Activated T-cell treated with anti-CD3 and anti-CD28 coated beads, Interleukin-2, amount 50 U/mL, for 24 hours (primary cell): Measurements from ENCODE around the gene FALEC.

ENCODE experiments used
- DNase-seq: peaks from one replicate; pipeline ENCODE4 v3.0.0-alpha.2; 2020
- H3K27ac Mint-ChIP-seq: 2 replicates; pipeline ENCODE4 v1.8.0; 2020; ENCODE audit warnings: mild to moderate bottlenecking, mixed read lengths
- H3K27me3 Mint-ChIP-seq: 2 replicates; pipeline ENCODE4 v1.8.0; 2020; ENCODE audit warnings: mixed read lengths
- H3K36me3 Mint-ChIP-seq: 2 replicates; pipeline ENCODE4 v1.8.0; 2020; ENCODE audit warnings: low read depth, mixed read lengths
- H3K4me1 Mint-ChIP-seq: 2 replicates; pipeline ENCODE4 v1.8.0; 2020; ENCODE audit warnings: low read depth, mixed read lengths
- H3K4me3 Mint-ChIP-seq: 2 replicates; pipeline ENCODE4 v1.8.0; 2020; ENCODE audit warnings: mild to moderate bottlenecking, moderate library complexity, mixed read lengths
- H3K9me3 Mint-ChIP-seq: 2 replicates; pipeline ENCODE4 v1.8.0; 2020; ENCODE audit warnings: mixed read lengths

The FALEC gene

DNA sequence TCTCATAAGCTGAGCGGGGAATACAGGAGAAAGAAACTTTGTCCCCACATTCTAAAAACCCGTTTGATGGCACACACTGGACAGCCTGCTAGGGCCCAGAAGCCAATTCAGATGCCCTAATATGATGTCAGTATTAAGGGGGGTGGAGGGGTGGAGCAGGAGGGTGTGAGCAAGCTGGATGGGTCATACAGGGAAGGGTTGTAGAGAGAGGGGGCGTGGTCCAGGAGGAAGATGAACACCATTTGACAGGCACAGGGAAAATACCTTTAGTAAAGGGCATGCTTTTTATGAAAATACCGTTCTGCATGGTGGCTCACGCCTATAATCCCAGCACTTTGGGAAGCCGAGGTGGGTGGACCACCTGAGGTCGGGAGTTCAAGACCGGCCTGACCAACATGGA is 22.4 kb upstream of the FALEC start:
- Mint-ChIP-seq H3K4me1 (peaks cover 9% of the 10 kb centered on the region), H3K27me3 (no peaks in the 10 kb centered on the region), H3K4me3 (no peak overlapping the region), H3K9me3 (no peaks in the 10 kb centered on the region), H3K36me3 (peaks cover 79% of the 10 kb centered on the region), H3K27ac (no peak overlapping the region)
- DNase-seq = no peak

DNA sequence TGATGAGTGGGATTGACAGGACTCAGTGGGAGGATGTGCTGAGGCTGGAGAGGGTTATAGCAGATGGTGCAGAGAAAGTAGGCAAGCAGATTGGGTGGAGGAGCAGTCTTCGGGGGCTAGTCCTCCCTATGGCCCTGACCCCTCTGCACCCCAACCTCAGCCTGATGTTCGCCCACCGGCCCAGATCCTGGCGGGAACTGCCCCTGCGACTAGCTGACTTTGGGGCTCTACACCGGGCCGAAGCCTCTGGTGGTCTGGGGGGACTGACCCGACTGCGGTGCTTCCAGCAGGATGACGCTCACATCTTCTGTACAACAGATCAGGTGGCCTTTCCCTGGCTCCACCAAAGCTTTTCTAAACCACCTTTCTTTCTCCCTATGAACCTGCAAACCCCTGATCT is 17.2 kb upstream of the FALEC start:
- no peak for DNase-seq
- H3K27ac Mint-ChIP-seq = no peak overlapping the region
- H3K27me3 Mint-ChIP-seq = no peaks in the 10 kb centered on the region
- H3K9me3 Mint-ChIP-seq = no peaks in the 10 kb centered on the region
- peaks cover 70% of the 10 kb centered on the region for H3K36me3 Mint-ChIP-seq
- no peak overlapping the region for H3K4me3 Mint-ChIP-seq
- H3K4me1 Mint-ChIP-seq = no peaks in the 10 kb centered on the region

DNA sequence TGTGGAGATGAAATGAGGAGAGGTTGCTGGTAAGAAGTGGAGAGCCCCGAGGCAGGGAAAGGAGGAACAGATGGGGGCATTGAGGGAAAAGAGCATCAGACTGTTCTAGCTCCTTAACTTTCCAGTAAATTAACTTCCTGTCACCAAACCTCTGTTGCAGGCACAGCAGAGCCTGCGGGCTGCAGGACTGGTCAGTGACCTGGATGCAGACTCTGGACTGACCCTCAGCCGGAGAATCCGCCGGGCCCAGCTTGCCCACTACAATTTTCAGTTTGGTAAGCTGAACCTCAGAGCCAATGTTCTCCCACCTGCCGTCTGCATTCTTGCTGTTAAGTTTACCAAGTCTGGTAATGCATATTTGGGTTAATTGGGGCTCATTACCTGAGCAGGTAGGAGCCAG is 10.1 kb upstream of the FALEC start:
- no peak overlapping the region for H3K27ac Mint-ChIP-seq
- no peaks in the 10 kb centered on the region for H3K27me3 Mint-ChIP-seq
- peaks cover 62% of the 10 kb centered on the region for H3K36me3 Mint-ChIP-seq
- no peaks in the 10 kb centered on the region for H3K9me3 Mint-ChIP-seq
- no peak for DNase-seq
- H3K4me1 Mint-ChIP-seq = peaks cover 5% of the 10 kb centered on the region
- H3K4me3 Mint-ChIP-seq = no peak overlapping the region

DNA sequence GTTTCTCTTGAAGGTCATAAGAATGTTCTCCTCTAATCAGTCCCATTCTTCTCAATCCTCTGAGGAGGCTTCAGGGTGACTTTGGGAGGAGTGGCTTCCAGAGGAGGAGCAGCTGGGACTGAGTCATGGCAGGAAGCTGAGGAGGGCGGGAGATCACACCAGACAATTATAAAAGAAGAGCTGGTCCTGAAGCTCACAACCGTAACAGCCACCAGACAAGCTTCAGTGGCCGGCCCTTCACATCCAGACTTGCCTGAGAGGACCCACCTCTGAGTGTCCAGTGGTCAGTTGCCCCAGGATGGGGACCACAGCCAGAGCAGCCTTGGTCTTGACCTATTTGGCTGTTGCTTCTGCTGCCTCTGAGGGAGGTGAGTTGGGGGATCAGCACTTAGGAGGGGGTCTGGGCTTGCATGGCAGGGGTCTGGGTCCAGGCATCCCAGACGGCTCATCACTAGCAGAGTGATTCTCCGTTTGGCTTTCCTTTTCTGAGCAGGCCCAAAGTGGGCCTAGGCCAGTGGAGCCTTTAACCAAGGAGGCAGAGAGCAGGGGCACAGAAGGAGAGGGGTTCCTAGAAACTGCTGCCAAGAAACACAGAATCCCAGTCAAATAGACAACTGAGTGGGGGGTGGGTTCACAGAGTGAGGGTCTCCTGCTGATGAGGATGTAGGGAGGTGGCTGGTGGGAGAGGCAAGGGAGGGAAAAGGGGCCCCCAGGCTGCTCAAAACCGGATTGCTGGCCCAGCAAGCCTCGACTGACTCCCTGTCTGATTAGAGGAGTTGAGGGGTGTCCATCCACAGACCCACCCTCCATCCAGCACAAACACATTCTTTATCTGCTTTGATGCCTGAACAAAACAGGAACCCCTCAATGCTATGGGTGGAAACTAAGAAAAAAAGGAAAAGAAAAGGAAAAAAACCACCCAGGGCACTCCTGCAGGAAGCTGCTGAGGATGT is 7.4 kb upstream of the FALEC start, which contains the start of gene ECM1:
ECM1 (plus strand) TSS at position 198 of the 953 bp plus-strand sequence; CDS start at position 299, 101 bp downstream.
- no peaks in the 10 kb centered on the region for H3K27me3 Mint-ChIP-seq
- H3K36me3 Mint-ChIP-seq = peaks cover 51% of the 10 kb centered on the region
- peak within 1 kb of the TSS; percentile 35 for H3K27ac Mint-ChIP-seq
- H3K4me1 Mint-ChIP-seq = peaks cover 5% of the 10 kb centered on the region
- no peaks in the 10 kb centered on the region for H3K9me3 Mint-ChIP-seq
- H3K4me3 Mint-ChIP-seq = no peak within 1 kb of the TSS
- no peak for DNase-seq

DNA sequence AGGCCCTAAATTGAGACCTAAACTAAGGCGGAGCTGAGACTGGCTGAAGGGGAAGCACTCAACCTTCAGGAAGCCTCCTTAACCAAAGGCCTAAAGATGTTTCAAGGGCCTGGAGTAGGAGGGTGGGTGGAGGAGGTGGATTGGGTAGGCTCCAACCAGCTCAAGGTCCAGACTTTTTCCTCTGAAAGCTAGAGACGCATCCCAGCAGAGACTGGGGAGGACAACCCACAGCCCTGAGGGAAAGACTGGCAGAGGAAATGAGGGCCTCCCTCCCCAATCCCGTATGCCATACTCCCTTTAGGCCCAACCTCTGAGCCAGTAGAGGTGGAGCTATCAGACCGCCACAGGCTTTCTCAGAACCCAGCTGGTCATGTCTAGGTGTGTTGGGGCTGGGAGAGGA is 6.6 kb upstream of the FALEC start:
- H3K27me3 Mint-ChIP-seq = no peaks in the 10 kb centered on the region
- DNase-seq = no peak
- peaks cover 47% of the 10 kb centered on the region for H3K36me3 Mint-ChIP-seq
- H3K9me3 Mint-ChIP-seq = no peaks in the 10 kb centered on the region
- H3K27ac Mint-ChIP-seq = no peak overlapping the region
- H3K4me1 Mint-ChIP-seq = peaks cover 7% of the 10 kb centered on the region
- no peak overlapping the region for H3K4me3 Mint-ChIP-seq

DNA sequence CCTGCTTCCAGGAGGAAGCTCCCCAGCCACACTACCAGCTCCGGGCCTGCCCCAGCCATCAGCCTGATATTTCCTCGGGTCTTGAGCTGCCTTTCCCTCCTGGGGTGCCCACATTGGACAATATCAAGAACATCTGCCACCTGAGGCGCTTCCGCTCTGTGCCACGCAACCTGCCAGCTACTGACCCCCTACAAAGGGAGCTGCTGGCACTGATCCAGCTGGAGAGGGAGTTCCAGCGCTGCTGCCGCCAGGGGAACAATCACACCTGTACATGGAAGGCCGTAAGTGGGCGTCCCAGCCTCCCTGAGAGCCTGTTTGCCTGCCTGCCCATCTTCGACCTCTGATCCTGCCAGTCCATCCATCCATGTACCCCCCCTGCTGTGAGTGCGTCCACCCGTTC is 4.0 kb upstream of the FALEC start:
- no peak overlapping the region for H3K4me3 Mint-ChIP-seq
- no peak for DNase-seq
- peaks cover 23% of the 10 kb centered on the region for H3K36me3 Mint-ChIP-seq
- peaks cover 17% of the 10 kb centered on the region for H3K4me1 Mint-ChIP-seq
- H3K27ac Mint-ChIP-seq = no peak overlapping the region
- no peaks in the 10 kb centered on the region for H3K9me3 Mint-ChIP-seq
- H3K27me3 Mint-ChIP-seq = no peaks in the 10 kb centered on the region

DNA sequence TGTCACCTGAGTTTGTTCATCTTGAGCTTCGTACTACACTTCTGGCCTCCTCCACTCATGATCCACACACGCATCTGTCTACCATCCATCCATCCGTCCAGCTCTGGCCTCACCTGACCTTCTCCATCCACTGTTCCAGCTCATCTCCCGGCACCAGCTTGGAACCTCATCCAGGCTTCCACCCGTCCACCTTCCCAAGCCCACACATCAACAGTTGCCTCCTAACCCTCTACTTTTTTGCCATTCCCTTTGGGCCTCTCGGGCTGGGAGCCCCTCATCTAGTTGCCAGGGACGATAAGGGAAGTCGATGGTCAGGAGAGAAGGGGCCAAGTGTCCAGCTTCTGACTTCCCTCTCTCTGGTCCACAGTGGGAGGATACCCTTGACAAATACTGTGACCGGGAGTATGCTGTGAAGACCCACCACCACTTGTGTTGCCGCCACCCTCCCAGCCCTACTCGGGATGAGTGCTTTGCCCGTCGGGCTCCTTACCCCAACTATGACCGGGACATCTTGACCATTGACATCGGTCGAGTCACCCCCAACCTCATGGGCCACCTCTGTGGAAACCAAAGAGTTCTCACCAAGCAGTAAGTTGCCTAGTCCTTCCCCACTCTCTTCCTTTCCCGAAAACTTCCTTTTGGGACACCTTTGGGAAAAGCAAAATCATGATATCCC is 3.4 kb upstream of the FALEC start:
- no peak overlapping the region for H3K27ac Mint-ChIP-seq
- peaks cover 17% of the 10 kb centered on the region for H3K36me3 Mint-ChIP-seq
- no peaks in the 10 kb centered on the region for H3K9me3 Mint-ChIP-seq
- DNase-seq = no peak
- no peak overlapping the region for H3K4me3 Mint-ChIP-seq
- H3K4me1 Mint-ChIP-seq = peaks cover 20% of the 10 kb centered on the region
- H3K27me3 Mint-ChIP-seq = no peaks in the 10 kb centered on the region

DNA sequence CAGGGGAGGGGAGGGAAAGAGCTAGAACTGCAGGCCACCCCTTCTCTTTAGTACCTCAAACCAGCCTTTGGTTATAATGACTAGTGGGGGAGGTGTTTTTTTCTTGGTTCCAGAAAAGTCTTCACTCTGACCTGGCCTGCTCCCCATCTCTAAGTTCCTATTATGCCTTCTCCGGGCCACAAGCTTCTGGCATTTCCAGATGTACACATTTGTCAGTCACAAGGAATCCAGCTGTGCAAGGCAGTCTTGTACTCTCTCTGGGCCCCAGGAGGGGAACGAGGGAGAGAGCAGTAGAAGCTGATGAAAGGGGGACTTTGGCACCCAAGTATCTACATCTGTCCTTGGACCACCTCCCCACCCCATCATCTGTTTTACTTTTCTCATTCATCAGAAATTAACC is 2.7 kb upstream of the FALEC start:
- Mint-ChIP-seq H3K36me3 (peaks cover 13% of the 10 kb centered on the region), H3K4me3 (no peak overlapping the region)

DNA sequence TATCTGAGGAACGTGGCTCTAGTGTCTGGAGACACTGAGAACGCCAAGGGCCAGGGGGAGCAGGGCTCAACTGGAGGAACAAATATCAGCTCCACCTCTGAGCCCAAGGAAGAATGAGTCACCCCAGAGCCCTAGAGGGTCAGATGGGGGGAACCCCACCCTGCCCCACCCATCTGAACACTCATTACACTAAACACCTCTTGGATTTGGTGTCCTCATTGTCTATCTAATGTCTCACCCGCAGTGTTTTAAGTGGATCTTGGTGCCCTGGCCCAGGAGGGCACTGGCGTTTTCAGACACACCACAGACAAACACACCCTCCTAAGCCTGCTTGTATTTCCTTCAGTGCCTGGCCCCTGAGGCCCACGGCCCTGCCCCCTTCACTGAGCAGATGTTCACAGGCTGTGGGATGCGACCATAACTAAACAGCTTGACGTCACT is 2.2 kb upstream of the FALEC start:
- Mint-ChIP-seq H3K27me3 (no peaks in the 10 kb centered on the region), H3K27ac (no peak overlapping the region), H3K4me1 (peaks cover 16% of the 10 kb centered on the region), H3K9me3 (no peaks in the 10 kb centered on the region), H3K36me3 (peaks cover 8% of the 10 kb centered on the region), H3K4me3 (no peak overlapping the region)
- DNase-seq = no peak

More for the DNA sequence above, 2.7 kb upstream of the FALEC start:
- no peak for DNase-seq
- Mint-ChIP-seq H3K4me1 (peaks cover 18% of the 10 kb centered on the region), H3K27ac (no peak overlapping the region), H3K9me3 (no peaks in the 10 kb centered on the region), H3K27me3 (no peaks in the 10 kb centered on the region)

DNA sequence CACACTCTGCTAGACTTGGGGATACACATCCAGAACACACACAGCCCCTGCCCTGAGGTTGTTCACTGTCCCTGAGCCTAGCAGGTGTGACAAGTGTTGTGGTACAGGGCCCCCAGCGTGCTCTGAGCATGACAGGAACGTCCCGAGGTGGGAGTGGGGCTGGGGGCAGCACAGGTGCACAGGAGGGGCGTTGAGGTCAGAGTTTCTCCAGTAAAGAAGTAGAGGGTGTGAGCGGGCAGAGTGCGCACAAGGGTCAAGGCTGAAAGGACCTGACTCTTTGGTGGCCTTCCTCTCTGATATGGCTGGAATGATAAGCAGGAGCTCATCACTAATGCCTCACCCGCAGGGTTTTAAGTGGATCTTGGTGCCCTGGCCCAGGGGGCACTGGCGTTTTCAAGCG is 1.3 kb upstream of the FALEC start:
- DNase-seq = no peak
- H3K4me3 Mint-ChIP-seq = peak overlapping the region; percentile 88
- H3K27ac Mint-ChIP-seq = no peak overlapping the region
- peaks cover 8% of the 10 kb centered on the region for H3K36me3 Mint-ChIP-seq
- H3K4me1 Mint-ChIP-seq = peaks cover 16% of the 10 kb centered on the region
- H3K27me3 Mint-ChIP-seq = no peaks in the 10 kb centered on the region
- no peaks in the 10 kb centered on the region for H3K9me3 Mint-ChIP-seq

DNA sequence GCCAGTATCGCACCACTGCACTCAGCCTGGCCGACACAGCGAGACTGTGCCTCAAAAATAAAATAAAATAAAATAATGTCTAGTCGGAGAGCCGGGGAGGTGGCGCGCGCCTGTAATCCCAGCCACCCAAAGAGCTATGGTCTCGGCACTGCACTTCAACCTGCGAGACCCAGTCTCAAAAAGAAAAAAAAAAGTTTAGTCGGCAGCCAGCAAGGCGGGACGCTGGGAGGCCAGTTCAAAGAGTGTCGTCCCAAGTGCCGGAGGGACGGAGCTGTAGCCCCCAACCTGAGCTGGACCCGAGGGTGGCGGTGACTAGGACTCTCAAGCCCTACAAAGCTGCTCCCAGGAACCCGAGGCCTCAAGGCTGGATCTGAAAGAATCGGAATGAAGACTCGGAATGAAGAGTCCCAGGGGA is 632 bp upstream of the FALEC start:
- peak overlapping the region; percentile 87 for H3K27ac Mint-ChIP-seq
- H3K4me1 Mint-ChIP-seq = peaks cover 16% of the 10 kb centered on the region
- H3K4me3 Mint-ChIP-seq = peak overlapping the region; percentile 88

DNA sequence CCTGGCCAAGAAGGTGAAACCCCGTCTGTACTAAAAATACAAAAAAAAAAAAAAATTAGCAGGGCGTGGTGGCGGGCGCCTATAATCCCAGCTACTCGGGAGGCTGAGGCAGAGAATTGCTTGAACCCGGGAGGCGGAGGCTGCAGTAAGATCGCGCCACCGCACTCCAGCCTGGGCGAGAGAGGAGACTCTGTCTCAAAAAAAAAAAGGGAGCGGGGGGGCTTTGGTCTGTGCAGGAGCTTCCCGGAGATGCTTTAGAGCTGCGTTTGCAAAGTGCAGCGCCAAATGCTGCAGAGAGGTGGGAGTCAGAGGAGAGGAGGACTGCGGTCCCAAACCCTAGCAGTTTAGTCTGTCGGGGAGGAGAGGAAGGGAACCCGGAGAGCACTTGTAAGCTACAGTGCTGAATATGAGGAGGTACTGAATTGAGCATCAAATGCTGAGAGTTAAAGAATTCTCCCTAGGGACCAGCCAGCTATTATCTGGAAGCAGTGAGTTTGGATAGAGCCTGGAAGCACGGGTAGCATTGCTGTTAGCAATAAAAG is 569 bp downstream of the FALEC start:
- peaks cover 16% of the 10 kb centered on the region for H3K4me1 Mint-ChIP-seq
- H3K9me3 Mint-ChIP-seq = no peaks in the 10 kb centered on the region
- H3K4me3 Mint-ChIP-seq = peak overlapping the region; percentile 88
- H3K27me3 Mint-ChIP-seq = no peaks in the 10 kb centered on the region
- H3K36me3 Mint-ChIP-seq = peaks cover 8% of the 10 kb centered on the region
- H3K27ac Mint-ChIP-seq = peak overlapping the region; percentile 87
- DNase-seq = no peak

More for the DNA sequence above, 632 bp upstream of the FALEC start:
- no peaks in the 10 kb centered on the region for H3K9me3 Mint-ChIP-seq
- no peak for DNase-seq
- H3K36me3 Mint-ChIP-seq = peaks cover 8% of the 10 kb centered on the region
- no peaks in the 10 kb centered on the region for H3K27me3 Mint-ChIP-seq

DNA sequence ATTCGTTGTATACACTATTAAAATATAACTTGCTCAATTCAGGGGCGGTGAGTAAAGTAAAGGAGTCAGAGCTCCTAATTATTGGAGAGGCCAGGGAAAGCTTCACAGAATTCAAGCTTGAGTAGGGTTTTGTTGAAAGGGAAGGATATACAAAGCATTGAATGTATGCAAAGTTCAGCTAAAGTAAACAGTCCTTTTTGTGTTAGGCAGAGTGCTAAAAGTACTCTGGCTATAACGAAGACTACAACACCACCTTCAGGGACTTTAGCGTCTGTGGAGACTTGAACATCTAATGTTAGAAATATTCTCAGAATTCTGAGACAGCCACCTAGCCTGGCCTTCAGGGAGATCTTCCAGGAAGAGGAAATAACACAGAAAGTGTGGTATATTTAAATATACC is 1.1 kb downstream of the FALEC start:
- H3K9me3 Mint-ChIP-seq = no peaks in the 10 kb centered on the region
- H3K4me3 Mint-ChIP-seq = peak overlapping the region; percentile 88
- no peak for DNase-seq
- no peaks in the 10 kb centered on the region for H3K27me3 Mint-ChIP-seq
- H3K27ac Mint-ChIP-seq = peak overlapping the region; percentile 87
- peaks cover 18% of the 10 kb centered on the region for H3K4me1 Mint-ChIP-seq
- peaks cover 6% of the 10 kb centered on the region for H3K36me3 Mint-ChIP-seq

DNA sequence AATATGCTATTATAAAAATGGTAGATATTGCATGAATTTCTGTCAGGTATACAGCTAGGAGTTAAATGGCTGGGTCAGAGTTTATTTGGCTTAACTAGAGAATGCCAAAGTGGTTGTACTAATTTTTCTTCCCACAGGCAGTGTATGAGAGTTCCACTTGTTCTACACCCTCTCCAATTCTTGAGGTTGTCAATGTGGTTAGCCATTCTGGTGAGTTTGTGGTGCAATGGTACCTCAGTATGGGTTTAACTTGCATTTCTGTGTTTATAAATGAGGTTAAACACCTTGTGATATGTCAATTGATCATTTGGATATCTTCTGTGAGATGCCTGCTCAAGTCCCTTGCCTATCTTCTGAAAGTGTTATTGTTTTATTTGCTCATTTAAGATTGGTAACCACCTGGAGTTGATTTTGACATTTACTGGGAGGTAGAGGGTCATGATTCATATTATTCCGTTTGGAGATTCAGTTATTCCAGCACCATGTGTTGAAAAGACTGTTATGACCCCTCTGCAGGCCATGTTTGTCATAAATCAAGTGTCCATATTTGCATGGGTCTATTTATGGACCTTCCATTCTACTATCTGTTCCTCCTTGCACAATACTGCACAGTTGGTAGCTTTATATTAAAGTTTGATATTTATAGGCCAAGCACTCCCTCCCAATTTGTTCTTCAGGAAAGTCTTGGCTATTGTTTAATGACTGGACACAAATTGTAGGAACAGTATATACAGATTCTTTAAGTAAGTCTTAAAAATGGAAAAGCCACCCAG is 5.8 kb downstream of the FALEC start:
- Mint-ChIP-seq H3K4me1 (peaks cover 8% of the 10 kb centered on the region), H3K9me3 (no peaks in the 10 kb centered on the region), H3K27me3 (no peaks in the 10 kb centered on the region), H3K4me3 (no peak overlapping the region), H3K36me3 (no peaks in the 10 kb centered on the region), H3K27ac (no peak overlapping the region)
- no peak for DNase-seq
